ENCODE measurements around the gene ATP6V1C2. TPM values are rescaled to one million over a fixed set of nuclear protein-coding genes. Genes with fewer than 3 reads are reported as not detected.
A peak's percentile ranks its signal among the peaks of the same experiment; 100 is the strongest.

Gene ATP6V1C2
- total RNA-seq = 1 to 10 TPM; 5.9 to 6.2 TPM
- 3.6 TPM for polyA plus RNA-seq (ENCODE audit: insufficient read depth, low read depth, low replicate concordance)
- long read RNA-seq, donor 1, partial matches to known transcripts = 171 of 292 reads
- long read RNA-seq, donor 1, other reads (novel, unspliced or antisense) = 121 of 292 reads
- long read RNA-seq, donor 2, partial matches to known transcripts = 84 of 173 reads
- long read RNA-seq, donor 2, other reads (novel, unspliced or antisense) = 89 of 173 reads

GRCh38 chr2:10721396-10722251 is at the start of gene ATP6V1C2:
Gene ATP6V1C2, plus strand, starts transcription at chr2:10721630. Its CDS starts 1,220 bp downstream, at chr2:10722850.
- H3K4me3 ChIP-seq = peak within 1 kb of the TSS; percentile 37 to 45
- TF ChIP-seq CTCF (IDR thresholded peaks at IDR 0.05) = no peak
- H3K27ac ChIP-seq = no peak within 1 kb of the TSS
- intact Hi-C loops (cut with DNase I; ENCODE audit: low total_unique reads) = no loop called here
- WGBS, 2 donors = 1% methylated on average over 40 to 73 of the region's 99 CpGs
- no peaks in the 10 kb centered on the region for H3K27me3 ChIP-seq
- peaks cover 6% of the 10 kb centered on the region for H3K4me1 ChIP-seq
- H3K36me3 ChIP-seq (ENCODE audit: low read depth, missing control alignments) = no peaks in the 10 kb centered on the region
- H3K9me3 ChIP-seq = no peaks in the 10 kb centered on the region
- peak; percentile 33 for DNase-seq

GRCh38 chr2:10675131-10675530 is 46.3 kb upstream of the ATP6V1C2 start:
- Histone ChIP-seq H3K9me3 (no peaks in the 10 kb centered on the region), H3K4me3 (no peak overlapping the region), H3K27ac (no peak overlapping the region), H3K4me1 (no peaks in the 10 kb centered on the region), H3K36me3 (ENCODE audit: low read depth, missing control alignments) (no peaks in the 10 kb centered on the region), H3K27me3 (no peaks in the 10 kb centered on the region)
- DNase-seq = no peak
- TF ChIP-seq CTCF (IDR thresholded peaks at IDR 0.05) (no peak), POLR2A (IDR thresholded peaks at IDR 0.05) (no peak)
- WGBS, 2 donors = 75 to 79% methylated on average over 1 of the region's 1 CpG
- intact Hi-C loops (cut with DNase I; ENCODE audit: low total_unique reads) = no loop called here

- WGBS, 2 donors = 88 to 95% methylated on average over 1 of the region's 1 CpG
- no peak for DNase-seq
- no peaks in the 10 kb centered on the region for H3K4me1 ChIP-seq
- intact Hi-C loops (cut with DNase I; ENCODE audit: low total_unique reads) = no loop called here
- H3K27me3 ChIP-seq = no peaks in the 10 kb centered on the region
- H3K36me3 ChIP-seq (ENCODE audit: low read depth, missing control alignments) = no peaks in the 10 kb centered on the region
- H3K27ac ChIP-seq = no peak overlapping the region
- TF ChIP-seq POLR2A (IDR thresholded peaks at IDR 0.05) (no peak), CTCF (IDR thresholded peaks at IDR 0.05) (peak in 1 of 3 experiments; percentile 53)
- no peaks in the 10 kb centered on the region for H3K9me3 ChIP-seq
- H3K4me3 ChIP-seq = no peak overlapping the region
These were observed 43.2 kb upstream of the ATP6V1C2 start for GRCh38 chr2:10678225-10678624.

GRCh38 chr2:10680214-10680613 is 41.2 kb upstream of the ATP6V1C2 start:
- WGBS, 2 donors = 80 to 83% methylated on average over 1 of the region's 1 CpG
- DNase-seq = no peak
- Histone ChIP-seq H3K9me3 (no peaks in the 10 kb centered on the region), H3K36me3 (ENCODE audit: low read depth, missing control alignments) (no peaks in the 10 kb centered on the region), H3K4me1 (no peaks in the 10 kb centered on the region), H3K27me3 (no peaks in the 10 kb centered on the region), H3K4me3 (no peak overlapping the region), H3K27ac (no peak overlapping the region)
- intact Hi-C loops (cut with DNase I; ENCODE audit: low total_unique reads) = no loop called here
- TF ChIP-seq POLR2A (IDR thresholded peaks at IDR 0.05) (no peak), CTCF (IDR thresholded peaks at IDR 0.05) (no peak)
